Activated CD4-positive, alpha-beta T cell treated with anti-CD3 and anti-CD28 coated beads, Interleukin-2, amount 50 U/mL, for 1 hour (primary cell): ENCODE data around the gene EEFSEC.

Experiments
- DNase-seq: peaks from one replicate; pipeline ENCODE4 v3.0.0-alpha.2; 2020

EEFSEC gene

GRCh38 chr3:128275316-128276145, 122.2 kb downstream of the EEFSEC start:
- DNase-seq: no peak

- no peak for DNase-seq
These were observed 122.8 kb downstream of the EEFSEC start for GRCh38 chr3:128276146-128276435.

- no peak for DNase-seq
These were observed 123.4 kb downstream of the EEFSEC start for GRCh38 chr3:128276577-128277183.

GRCh38 chr3:128277378-128278069, 124.2 kb downstream of the EEFSEC start:
- no peak for DNase-seq

DNA sequence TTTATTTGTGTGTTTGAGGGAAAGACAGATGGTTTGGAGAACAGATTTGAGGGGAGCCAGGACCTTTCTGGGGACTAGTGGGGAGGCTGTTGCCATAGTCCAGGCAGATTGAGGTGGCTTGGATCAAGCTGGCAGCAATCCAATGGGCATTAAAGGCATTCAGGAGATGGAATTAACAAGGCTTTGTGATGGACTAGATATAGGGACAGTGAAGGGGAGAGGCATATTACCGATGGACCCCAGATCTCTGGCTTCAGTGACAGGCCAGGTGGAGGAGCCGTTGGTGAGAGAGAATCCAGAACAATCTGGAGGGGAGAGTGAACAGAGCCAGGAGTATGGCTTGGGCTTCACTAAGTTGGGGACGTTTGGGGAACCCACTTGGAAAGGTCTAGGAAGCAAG, 124.8 kb downstream of the EEFSEC start:
- DNase-seq: no peak

DNA sequence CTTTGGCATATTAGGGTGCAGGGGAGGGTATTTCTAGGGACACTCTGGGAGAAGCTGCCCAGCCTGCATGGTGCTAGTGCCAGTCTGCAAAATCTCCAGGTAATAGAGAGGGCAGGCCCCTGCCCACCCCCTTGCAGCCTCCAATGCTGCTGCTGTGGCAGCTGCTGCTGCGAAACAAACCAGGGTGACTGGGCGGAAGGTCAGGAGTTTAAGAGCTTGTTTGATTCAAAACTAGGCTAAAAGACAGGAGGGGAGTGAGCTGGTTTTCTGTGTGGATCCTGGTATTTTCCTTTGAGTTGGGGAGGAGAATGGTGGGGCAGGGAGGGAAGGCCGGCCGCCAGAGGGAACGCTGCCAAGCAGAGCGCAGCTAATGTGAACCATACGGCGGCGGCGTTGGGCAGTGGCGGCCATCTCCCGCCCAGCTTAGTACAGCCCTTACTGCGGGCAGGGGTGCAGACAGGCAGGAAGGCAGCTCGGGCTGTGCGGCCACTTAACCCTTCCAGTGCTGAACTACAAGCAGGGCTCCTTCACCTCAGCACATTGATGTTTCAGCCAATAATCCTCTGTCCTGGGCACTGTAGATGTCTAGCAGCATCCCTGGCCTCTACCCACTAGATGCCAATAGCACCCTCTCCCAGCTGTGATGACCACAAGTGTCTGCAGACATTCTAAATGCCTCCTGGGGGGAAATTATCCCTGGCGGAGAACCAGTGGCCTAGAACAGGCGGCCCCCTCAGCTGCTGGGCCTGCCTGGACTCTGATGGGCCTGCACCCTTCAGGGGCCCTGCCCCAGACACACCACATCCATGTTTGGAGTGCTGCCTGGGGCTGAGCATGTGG, 125.7 kb downstream of the EEFSEC start:
- no peak for DNase-seq

GRCh38 chr3:128279601-128279880, 126.3 kb downstream of the EEFSEC start:
- no peak for DNase-seq

- DNase-seq: no peak
These were observed 127.3 kb downstream of the EEFSEC start for GRCh38 chr3:128280481-128281052.

GRCh38 chr3:128281056-128281455, 127.8 kb downstream of the EEFSEC start:
- DNase-seq: no peak

DNA sequence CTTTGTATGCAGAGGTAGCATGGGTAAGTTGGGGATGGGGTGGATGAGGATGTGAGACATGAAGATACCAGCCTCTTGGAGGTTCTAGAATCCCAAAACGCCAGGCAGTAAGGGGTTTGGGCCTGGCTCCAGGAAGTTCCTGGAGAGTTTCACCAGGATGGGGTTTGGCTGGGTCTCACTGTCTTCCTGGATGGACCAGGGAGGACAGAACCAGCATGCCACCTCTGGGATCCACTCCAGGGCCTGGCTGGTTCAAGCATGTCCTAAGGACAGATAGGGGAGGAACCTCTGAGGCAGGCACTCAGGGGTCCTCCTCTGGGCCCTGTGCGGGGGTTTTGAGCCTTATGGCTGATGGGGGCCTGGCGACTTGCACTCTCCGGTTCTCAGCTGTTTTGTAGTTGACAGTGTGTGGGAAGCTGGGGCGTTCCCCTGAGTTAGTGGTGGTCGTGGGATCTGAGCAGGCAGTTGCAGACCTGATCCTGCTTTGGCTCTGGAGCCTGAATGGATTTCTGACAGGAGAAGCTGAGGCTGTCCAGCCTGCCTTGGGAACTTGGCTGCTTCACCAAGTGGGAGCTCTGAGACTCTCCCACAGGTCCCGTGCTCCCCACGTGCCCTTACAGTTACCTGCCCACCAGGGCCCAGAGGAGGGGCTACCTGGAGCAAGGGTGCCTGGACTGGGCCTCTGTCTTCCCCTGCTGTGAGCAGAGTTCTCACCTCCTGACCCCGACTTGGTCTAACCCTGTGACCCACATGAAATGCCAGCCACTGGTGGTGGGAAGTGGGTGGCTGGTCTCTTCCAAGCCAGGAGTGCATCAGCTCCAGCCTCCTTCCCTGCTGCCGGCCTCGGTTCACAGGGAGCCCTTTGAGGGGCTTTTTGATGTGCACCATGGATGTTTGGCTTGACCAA, 128.4 kb downstream of the EEFSEC start:
- DNase-seq: no peak

DNA sequence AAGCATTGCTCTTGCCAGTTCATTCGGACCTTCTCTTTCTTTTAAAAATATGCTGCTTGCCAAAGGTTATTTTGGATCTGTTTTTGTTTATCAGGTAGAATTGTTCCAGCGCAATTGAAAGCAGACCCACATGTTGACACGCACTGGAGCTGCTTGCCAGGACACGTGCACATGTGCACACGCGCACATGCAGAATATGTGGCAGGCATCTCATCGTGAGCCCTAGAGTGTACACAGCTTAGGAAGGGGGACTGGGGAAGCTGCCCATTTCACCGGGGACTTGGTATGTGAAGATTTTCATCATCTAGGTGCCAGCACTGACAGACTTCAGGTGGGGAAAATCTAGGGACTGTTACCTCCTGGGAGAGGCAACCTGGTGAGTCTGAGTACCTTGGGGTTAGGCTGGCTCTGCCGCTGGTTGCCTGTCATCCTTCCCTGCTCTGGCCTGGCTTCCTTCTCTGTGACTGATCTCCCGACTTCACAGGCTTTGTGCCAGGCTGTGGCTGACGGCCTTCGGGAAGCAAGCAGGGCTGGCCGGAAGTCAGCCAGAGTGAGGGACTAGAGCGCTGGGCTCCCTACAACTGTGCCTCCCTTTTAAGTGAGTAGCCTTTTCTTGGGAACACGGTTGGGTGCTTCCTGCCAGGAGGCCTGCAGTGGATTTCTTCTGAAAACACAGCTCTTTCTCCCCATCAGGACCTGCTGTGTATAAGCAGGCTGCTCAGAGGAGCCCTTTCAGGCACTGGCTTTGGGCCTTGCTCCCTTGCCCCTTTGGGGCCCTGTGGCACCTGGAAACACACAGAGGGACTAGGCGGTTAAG, 129.3 kb downstream of the EEFSEC start:
- DNase-seq: no peak

DNA sequence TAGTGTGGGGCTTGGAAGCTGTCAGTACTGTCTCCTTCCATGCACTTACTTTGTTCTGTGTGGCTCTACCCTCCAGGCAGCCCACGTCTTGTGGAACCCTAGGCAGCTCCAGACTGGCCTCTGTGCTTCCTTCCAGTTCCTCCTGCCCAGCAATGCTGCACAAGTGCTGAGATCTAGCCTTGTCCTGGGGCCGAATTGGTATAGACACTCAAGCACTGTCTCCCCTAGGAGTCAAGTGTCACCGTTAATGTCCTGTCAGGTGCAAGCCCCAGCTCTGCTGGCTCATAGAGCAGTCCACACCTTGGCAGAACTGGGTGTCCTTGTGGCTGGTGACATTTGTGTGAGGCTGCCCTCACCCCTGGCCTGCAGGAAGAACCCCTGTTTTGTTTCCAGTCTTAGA, 130.1 kb downstream of the EEFSEC start:
- DNase-seq: no peak

DNA sequence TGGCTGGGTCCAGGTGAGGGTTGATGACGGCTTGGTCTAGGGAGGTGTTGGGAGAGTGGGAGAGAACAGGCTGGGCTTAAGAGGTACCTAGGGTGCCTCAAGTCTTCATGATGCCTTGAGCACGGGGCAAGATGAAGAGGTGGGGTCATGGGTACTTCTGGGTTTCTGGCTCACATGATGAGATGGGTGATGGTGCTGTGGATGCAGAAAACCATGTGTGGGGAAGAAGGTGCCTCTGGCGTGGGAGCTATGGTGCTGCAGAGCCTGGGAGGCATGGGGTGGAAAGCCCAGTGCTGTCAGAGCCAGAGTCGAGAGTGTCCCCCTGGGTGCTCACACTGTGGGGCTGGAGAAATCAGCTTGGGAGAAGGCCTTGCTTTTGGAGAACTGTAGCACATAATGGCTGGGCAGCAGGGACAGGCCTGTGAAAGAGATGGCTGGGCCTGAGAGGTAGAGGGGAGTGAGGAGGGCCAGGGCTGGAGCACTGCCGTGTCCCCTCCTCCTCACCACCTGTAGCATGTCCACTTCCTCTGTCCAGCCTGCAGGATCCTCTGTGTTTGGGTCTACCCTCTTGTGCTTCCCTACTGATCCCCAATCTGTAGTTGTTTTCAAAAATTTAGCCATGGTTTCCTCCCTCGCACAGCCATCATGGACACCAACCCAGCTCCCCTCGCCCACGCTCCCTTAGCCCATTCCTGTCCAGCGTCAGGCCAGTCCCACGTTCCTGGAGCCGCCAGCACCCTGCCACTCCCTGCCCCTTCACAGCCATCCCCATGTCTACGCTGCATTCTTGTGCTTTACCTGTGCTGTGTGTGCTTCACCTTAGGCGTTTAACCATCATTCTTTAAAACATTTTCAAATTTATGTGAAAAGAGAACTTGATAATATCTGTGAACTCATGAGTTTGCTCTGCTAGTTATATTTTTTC, 132.0 kb downstream of the EEFSEC start:
- DNase-seq: no peak

GRCh38 chr3:128285967-128286321, 132.7 kb downstream of the EEFSEC start:
- no peak for DNase-seq

DNA sequence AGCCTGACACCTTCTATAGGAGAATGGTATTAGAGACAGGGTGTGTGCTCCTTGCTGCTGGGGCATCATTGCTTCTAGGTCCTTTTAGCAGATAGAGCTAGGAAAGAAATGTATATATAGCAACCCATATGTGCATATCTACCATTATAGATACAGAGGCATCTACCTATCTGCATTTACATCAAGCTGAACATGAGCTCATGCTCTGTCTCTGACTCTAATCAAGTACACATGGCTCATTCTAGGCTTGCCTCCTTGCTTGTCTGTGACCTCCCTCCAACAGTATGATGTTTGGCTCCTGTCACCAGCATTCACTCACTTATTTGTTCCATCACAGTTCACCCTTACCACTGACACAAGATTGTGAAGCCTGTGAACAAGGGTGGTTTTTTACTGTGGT, 133.4 kb downstream of the EEFSEC start:
- DNase-seq: no peak

GRCh38 chr3:128287216-128287615, 133.9 kb downstream of the EEFSEC start:
- no peak for DNase-seq

- DNase-seq: no peak
These were observed 136.3 kb downstream of the EEFSEC start for GRCh38 chr3:128289534-128289933.

GRCh38 chr3:128290484-128290883, 137.2 kb downstream of the EEFSEC start:
- no peak for DNase-seq

GRCh38 chr3:128293930-128294329, 140.6 kb downstream of the EEFSEC start:
- no peak for DNase-seq

- no peak for DNase-seq
These were observed 141.8 kb downstream of the EEFSEC start for GRCh38 chr3:128294999-128295468.
